Stimulated activated CD4-positive, alpha-beta T cell treated with anti-CD3 and anti-CD28 coated beads, Interleukin-4, amount 100 ng/mL, for 4 hours (primary cell): Measurements from ENCODE around the gene MYO1D.
A peak's percentile ranks its signal among the peaks of the same experiment; 100 is the strongest.

Experiments used
- DNase-seq, 2 experiments: peaks; one replicate each; pipeline ENCODE4 v3.0.0-alpha.2; 2020

Gene MYO1D

GRCh38 chr17:32609884-32610650, 266.9 kb downstream of the MYO1D start:
- DNase-seq: no peak

GRCh38 chr17:32609085-32609484, 267.8 kb downstream of the MYO1D start:
- peak; percentile 46 to 62 for DNase-seq

GRCh38 chr17:32608267-32608666, 268.7 kb downstream of the MYO1D start:
- no peak for DNase-seq

- no peak for DNase-seq
Measured at GRCh38 chr17:32604966-32605365, 272.0 kb downstream of the MYO1D start.

GRCh38 chr17:32602396-32602795, 274.5 kb downstream of the MYO1D start:
- no peak for DNase-seq

GRCh38 chr17:32601866-32602265, 275.1 kb downstream of the MYO1D start:
- no peak for DNase-seq

GRCh38 chr17:32596628-32597027, 280.3 kb downstream of the MYO1D start:
- no peak for DNase-seq

- DNase-seq: no peak
Measured at GRCh38 chr17:32596206-32596605, 280.7 kb downstream of the MYO1D start.

GRCh38 chr17:32593003-32593402, 283.9 kb downstream of the MYO1D start:
- DNase-seq: no peak

GRCh38 chr17:32591405-32591804, 285.5 kb downstream of the MYO1D start:
- DNase-seq: no peak

- DNase-seq: no peak
Measured at GRCh38 chr17:32590974-32591373, 285.9 kb downstream of the MYO1D start.

GRCh38 chr17:32588982-32589381, 287.9 kb downstream of the MYO1D start:
- no peak for DNase-seq

- no peak for DNase-seq
Measured at GRCh38 chr17:32588135-32588534, 288.8 kb downstream of the MYO1D start.

- DNase-seq: no peak
Measured at GRCh38 chr17:32586666-32587065, 290.3 kb downstream of the MYO1D start.

- no peak for DNase-seq
Measured at GRCh38 chr17:32584792-32585191, 292.1 kb downstream of the MYO1D start.

- DNase-seq: no peak
Measured at GRCh38 chr17:32583053-32583452, 293.9 kb downstream of the MYO1D start.

GRCh38 chr17:32575852-32576251, 301.1 kb downstream of the MYO1D start:
- DNase-seq: no peak

- DNase-seq: no peak
Measured at GRCh38 chr17:32570081-32570396, 306.9 kb downstream of the MYO1D start.

- no peak for DNase-seq
Measured at GRCh38 chr17:32569171-32570080, 307.5 kb downstream of the MYO1D start.

GRCh38 chr17:32568705-32569104, 308.2 kb downstream of the MYO1D start:
- no peak for DNase-seq

GRCh38 chr17:32567511-32567910, 309.4 kb downstream of the MYO1D start:
- no peak for DNase-seq

- DNase-seq: no peak
Measured at GRCh38 chr17:32567086-32567485, 309.8 kb downstream of the MYO1D start.

- no peak for DNase-seq
Measured at GRCh38 chr17:32566303-32566702, 310.6 kb downstream of the MYO1D start.

GRCh38 chr17:32565401-32565800, 311.5 kb downstream of the MYO1D start:
- no peak for DNase-seq
